SK-MEL-5 (cell line): Measurements from ENCODE around the gene CFAP74. TPM values are rescaled to one million over a fixed set of nuclear protein-coding genes. Genes with fewer than 3 reads are reported as not detected.
A peak's percentile ranks its signal among the peaks of the same experiment; 100 is the strongest.

Source experiments
- DNase-seq: peaks from one replicate; pipeline ENCODE4 v3.0.0-alpha.2; 2016; ENCODE audit warnings: low read depth, low spot score
- in situ Hi-C: cut with HindIII; loops from 2 replicates; pipeline ENCODE4 v1.10.0; 2016; ENCODE audit warnings: low sequenced_read_pairs, high pct_unique_total_duplicates, low pct_unique_long_range_greater_than_20kb
- total RNA-seq: library from RNA; depleted of rRNA; stranded (reverse); fragments of >200 nt; shearing (Covaris generic); gene quantifications from 2 replicates; pipeline ENCODE4 v1.2.3, GENCODE V29; 2014

CFAP74 gene
- total RNA-seq, 1 experiment from 2014 or later, result not detected

DNA sequence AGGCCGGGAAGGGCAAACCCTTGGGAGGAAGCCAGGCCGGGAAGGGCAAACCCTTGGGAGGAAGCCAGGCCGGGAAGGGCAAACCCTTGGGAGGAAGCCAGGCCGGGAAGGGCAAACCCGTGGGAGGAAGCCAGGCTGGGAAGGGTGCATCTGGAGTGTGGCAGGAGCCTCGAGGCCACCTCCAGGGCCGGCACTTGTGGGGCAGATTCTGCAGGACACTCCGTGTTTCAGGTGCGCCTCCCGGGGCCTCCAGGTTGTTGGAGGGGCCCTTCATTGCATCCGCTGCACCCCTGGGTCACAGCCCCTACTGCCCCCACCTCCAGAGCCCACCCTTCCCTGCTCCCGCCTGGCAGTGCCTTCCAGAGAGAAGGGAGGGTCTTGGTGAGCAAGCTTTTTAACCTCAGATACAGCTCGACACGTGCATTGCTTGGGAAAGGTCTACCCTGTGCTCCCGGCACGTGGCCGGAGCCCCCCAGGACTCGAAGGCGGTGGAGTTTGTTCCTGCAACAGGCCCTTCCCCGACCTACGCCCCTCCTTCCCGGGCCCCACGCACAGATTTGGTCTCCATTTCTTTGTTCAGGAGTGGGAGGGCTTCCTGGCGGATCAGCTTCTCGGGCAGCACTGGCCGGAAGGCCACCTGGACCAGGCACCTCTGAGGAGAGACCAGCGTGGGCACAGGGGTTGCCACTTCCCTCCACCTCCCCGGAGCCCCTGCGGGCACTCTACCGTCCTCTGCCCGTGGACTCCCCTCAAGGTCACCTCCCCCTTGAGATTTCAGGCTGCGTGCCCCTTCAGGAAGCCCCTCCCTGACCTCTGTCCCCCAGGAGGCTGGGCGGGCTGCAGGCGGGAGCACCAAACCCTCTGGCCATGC lies 75.1 kb downstream of the CFAP74 start:
- in situ Hi-C loops, result no loop called here
- no peak for DNase-seq

DNA sequence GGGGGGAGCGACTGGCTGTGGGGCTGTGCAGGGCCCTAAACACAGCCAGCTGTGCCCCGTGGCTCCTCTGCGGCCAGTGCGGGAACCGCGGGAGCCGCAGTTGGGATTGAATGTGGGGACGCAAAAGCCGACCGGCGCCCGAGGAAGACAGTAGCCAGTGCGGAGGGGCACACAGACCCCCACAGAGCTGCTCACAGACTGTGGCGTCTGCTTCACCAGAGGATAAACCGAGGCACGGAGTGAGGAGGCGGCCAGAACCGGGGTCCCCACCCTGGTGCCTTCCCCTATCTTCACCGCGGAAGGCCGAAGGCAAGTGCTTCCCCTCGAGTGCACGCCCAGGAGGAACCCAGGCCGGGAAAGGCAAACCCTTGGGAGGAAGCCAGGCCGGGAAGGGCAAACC lies 75.8 kb downstream of the CFAP74 start:
- in situ Hi-C loops, result no loop called here
- DNase-seq, result no peak

DNA sequence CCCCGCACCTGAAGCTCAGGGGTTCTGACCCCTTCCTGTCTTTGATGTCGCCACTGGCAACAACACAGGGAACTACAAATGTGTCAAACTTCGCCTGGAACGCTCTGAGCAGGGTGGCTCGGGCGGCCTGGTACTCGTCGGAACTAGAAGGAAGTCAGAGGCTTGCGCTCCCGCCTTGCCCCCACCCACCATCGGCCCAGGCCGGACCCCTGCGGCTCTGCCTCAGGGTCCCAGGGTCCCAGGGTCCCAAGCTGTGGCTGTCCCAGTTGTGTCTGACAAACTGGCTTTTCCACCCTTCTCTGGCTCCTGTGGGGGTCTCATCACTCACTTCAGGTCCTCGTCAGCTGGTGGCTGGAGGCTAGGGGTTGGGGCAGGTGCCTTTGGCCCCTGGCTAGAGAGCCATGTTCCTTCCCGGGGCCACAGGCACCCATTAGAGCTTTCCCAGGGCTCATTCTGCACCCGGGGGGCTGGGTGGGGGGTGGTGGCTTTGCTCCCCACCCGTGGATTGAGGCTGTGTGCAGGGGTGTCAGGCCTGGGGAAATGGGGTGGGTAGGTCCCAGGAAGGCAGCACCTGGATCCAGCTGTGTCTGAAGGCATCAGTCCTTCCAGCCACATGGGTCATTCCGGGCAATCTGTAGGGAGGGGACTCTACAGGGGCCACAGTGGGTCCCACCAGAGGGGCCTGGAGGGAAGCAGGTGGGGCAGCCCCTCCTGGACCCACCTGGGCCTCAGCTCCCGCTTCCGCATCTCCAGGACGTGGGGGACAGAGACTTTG lies 76.5 kb downstream of the CFAP74 start:
- in situ Hi-C loops, result no loop called here
- DNase-seq, result no peak

DNA sequence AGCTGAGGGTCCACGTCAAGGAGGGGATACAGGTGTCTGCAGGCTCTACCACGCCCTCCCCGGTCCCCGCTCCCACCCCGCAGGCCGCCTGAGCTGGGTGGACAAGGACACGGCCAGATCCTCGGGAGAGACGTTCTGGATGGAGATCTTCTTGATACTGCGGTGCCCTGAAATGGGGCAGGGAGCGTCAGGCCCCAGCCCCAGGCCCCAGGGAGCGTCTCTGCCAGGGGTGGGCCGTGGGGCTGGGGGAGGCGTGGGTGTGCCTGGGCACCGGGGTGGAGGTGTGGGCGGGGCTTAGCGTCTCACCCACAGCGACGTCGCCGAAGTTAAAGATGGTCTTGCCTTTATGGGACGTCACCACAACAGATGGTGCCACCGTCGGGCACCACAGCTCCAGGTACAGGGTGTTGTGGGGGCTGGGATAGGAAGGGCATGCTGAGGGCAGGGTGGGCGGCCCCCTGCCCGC lies 77.2 kb downstream of the CFAP74 start:
- no peak for DNase-seq
- in situ Hi-C loops, result no loop called here

DNA sequence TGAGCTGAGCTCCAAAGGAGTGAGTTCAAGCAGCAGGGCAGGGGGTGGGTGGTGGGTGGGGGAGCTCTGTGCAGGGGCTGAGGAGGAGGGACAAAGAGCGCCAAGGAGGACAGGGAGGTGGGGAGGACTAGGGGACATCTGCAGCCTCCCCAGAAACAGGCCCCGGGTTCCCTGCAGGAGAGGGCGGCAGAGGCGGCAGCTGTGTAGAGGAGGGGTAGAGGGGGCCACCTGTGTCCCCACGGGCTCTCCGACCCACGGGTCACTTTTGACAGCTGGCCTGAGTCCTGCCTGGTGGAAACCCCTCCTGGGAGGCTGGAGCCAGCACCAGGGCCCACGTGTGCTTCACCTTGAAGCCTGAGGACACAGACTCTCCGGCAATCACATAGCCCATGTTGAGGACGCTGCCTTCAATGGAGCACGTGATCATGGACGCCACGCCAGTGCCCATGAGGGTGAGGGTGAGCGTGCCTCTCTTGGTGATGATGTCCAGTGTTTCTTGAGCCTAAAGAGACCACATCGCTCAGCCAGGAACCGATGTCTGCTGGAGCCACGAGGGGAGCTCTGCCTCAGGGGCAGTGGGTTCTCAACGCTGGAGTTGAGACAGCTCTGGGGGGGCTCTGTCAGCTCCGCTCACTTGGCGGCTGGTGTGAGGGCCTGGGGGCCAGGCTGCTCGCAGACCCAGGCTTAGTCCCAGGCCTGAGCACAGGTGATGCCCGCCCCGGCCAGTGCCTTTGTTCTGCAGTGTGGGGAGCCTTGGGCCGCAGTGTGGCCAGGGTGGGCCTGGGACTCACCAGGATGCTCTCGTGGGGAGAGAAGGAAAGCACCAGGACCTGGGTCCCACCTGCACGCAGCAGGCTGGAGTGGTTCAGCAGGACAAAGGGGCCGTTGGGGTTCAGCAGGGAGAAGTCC lies 77.9 kb downstream of the CFAP74 start:
- DNase-seq, result no peak
- in situ Hi-C loops, result no loop called here

DNA sequence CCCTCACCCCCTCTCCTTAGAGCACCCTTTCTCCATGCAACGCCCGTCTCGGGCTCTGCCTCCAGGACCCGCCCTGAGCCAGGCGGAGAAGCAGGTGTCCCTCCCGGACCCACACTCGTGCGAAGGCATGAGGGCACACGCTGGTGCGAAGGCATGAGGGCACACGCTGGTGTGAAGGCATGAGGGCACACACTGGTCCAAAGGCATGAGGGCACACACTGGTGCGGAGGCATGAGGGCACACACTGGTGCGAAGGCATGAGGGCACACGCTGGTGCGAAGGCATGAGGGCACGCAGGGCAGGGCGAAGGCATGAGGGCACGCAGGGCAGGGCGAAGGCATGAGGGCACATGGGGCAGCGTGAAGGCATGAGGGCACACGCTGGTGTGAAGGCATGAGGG lies 78.7 kb downstream of the CFAP74 start:
- in situ Hi-C loops, result no loop called here
- no peak for DNase-seq

DNA sequence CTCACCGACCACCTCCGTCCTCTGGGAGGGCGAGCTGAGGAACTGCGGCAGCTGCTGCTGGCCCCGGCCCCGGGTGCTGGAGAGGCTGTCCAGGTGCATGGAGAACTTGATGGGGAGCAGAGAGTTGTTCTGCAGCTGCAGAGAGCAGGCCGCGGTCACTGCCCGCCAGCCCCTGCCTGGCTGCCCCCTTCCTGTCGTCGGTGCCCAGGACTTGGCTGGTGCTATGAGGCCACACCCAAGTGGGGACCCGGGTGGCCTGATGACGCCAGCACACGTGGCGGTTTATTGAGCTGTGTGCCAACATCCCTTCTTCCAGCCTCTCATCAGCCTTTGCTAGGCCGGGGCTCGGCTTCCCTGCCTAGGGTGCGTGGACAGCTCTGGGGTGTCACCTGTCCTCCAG lies 79.2 kb downstream of the CFAP74 start:
- no peak for DNase-seq
- in situ Hi-C loops, result no loop called here

DNA sequence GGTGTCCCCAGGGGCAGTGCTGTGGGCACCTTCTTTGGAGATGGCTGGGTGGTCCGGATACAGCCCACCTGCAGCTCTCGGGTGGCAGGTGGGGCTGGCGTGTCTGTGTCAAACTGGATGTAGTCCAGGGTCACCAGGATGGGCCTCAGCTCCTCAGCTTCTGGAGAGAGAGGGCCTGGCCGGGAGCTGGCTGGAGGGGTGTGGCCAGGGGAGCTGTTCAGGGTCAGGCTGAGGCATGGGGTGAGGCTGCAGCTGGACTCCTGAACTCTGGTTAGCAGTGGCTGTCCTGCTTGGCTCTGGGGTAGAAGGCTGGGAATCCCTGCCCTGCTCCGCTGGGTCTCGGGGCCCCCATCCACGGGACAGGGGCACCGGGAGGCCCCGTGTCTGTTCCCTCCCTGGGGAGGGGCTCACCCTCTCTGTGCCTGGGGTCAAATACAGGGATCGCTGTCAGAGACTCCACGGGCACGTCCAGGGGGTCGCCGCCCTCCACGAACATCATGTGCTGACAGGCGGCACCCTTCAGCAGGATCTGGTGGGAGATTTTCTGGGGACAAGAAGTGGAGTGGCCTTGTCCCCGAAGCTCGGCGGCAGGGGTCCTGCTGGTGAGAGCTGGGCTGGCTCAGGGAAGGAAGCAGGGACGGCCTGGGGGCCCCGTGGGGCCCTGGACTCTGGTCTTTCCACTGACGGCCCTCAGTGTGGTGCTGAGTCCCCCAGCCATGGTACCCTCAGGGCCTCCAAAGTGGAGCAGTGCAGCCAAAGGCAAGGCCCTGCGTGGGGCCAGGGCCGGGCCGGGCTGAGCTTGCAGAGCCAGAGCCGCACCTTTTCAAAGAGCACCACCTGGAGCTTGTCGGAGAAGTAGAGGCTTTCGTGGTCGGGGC lies 80.4 kb downstream of the CFAP74 start:
- DNase-seq, result no peak
- in situ Hi-C loops, result no loop called here

DNA sequence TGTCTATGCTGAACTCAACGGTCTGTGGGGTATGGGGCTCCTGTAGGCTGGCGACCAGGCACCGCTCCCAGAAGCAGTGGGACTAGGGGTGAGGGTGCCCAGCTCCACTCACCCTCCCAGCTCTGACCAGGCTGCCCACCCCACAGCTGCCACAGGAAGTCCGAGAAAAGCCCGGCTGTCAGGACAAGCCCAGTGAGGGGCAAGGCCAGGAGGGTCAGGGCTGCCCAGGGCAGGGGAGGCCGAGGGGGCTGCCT lies 81.0 kb downstream of the CFAP74 start:
- in situ Hi-C loops, result no loop called here
- no peak for DNase-seq

DNA sequence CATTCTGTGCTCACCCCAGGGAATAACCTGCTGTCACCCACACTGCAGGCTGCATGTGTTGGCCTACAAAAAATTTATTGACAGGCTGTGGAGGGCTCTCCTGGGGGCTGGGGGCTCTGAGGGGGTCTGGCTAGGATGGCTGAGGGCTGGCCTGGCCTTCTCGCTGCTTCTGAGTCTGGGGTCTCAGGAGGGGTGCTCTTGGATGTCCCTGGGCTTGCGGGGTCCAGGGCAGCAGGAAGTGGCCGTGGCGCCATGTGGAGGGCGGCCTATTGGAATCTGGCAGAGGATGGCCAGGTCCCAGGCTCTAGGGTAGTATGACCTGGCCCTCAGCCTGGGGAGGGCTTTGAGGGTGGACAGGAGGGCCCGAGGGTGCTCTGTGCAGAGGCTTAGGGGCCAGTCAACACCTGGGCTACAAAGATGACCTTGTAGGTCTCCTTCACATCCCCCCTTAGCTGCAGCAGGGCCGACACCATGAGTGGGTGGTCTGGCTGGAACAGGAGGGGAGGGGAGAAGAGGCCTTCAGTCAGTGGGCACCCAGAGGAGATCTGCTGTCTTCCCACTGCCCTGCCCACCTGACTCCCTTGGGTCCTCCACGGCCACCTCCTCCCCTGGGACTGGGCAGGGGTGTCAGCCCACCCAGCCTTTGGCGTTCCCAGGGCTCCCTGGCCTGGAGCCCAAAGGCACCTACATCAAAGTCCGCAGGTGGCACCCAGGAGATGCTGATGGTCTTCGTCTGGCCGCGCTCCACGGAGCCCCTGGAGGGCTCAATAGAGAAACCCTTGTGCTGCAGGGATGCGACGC lies 81.5 kb downstream of the CFAP74 start:
- in situ Hi-C loops, result no loop called here
- no peak for DNase-seq

DNA sequence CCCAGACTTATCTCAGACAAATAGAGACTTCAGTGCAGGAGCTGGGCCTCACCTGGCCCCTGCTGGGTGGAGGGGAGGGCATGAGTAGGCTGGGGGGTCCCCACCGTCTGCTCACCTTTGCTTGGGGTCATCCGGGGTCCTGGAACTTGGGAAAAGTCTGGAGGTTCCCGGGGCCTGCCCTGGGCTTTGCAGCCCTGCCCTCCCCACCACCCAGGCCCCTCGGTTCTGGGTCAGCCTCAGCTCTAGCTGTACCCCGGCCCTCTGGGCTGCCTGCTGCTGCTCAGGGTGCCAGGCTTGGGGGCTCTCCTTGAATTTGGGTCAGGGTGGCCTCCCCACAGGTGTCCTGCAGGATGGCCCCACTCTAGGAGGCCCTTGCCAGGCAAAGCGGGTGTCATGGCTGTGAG lies 82.1 kb downstream of the CFAP74 start:
- DNase-seq, result no peak
- in situ Hi-C loops, result no loop called here

DNA sequence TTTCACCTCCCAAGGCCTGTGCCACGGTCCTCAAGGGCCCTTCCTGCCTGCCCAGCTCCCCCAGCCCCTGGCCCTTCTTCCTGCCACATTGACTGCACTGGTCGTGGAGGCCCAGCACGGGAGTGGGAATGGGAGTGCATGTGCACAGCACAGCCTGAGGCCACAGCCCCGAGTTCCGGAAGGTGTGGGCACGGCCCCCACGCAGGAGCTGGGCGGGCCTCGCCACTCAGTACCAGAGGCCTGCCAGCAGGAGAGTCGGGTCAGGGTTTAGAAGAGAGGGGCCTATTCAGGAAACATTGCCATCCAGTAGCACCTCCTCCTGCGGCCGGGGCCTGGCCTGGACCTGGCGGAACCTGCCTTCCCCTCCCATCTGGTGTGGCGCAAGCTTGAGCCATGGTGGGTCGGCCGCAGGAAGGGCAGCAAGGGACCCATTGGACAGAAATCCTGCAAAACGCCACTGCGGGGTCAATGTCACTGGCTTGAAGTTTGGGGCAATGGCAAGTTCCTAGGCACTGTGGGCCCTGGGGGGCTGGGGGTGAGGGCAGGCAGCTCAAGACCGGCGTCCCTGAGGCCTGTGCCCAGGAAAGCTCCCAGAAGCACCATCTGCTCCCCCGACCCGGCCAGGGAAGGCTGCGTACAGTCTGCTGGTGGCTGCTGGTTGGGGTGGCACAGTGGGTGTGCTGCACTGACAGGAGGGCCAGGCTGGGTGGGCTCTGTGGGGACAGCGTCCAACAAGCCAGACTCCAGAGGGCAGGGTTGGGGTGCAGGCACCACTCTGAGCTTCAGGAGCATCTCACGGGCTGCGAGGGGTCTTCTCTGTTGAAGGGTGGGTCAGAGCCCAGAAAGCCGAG lies 82.8 kb downstream of the CFAP74 start:
- in situ Hi-C loops, result no loop called here
- DNase-seq, result no peak

DNA sequence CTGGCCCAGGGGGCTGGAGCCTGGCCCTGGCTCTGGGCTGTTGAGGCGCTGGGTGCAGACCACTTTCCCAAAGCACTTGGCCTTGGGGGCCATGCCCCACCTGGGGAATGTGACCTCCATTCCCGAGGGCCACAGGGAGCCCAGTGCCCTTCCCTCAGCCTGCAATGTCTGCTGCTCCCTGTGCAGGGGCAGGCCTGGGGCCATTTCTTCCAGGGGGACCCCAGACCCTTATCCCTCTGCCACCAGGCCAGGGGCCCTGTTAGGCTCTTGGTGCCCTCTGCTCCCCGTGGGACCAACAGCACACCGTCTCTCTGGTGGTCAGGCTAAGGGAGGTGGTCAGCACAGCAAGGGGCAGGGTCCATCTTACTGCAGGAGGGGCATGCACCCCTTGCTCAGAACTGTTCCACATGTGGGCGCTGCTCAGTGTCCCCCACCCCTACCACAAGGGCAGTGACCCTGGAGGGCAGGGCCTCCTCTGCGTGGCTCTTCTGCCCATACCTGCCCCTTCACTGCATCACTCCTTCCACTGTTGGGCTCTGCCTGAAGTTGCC lies 83.5 kb downstream of the CFAP74 start:
- in situ Hi-C loops, result no loop called here
- DNase-seq, result no peak

DNA sequence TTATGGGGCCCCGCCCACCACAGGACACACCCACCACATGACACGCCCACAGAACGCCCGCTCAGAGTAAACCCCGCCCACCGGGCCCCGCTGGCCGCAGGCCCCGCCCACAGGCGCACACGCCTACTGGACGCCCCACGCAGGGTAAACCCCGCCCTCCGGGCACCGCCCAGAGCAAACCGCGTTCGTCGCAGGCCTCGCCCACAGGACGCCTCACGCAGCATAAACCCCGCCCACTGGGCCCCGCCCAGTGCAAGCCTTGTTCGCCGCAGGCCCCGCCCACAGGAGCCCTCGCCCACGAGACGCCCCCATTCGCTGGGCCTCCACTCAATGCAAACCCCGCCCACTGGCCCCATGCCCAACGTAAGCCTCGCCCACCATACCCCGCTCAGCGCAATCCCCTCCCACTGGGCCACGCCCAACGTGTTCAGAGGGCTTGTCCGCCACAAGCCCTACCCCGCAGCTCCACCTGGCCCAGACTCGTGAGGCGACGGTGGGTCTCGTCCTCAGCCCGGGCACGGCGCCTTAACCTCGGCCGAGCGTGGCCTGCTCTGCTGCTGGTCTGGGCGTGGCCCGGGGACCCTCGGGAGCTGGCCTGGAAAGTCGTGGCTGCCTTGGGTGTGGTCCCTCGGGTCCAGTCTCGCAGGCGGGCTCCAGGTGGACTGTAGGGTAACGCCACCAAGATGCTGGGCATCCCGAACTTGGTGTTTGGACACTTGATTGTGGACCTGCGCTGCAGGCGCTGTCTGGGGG lies 84.1 kb downstream of the CFAP74 start:
- peak; percentile 95 for DNase-seq
- in situ Hi-C loops, result no loop called here

DNA sequence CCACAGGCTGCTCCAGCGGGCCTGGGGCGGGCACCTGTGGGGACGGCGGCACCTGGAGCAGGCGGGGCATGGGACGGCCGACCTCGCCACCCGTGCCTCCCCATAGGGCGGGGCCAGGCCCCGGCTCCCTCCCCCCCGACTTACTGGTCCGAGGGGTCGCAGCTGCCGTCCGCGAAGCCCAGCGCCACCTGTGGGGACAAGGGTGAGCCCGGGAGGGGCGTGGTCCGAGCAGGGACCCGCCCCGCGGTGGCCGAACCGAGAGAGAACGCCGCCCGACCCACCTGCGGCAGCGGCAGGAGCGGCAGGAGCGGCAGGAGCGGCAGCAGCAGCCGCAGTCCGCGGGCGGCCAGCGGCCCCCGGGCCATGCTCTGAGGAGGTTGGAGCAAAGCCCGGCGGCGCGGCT lies 84.7 kb downstream of the CFAP74 start, which contains the start of gene TMEM52:
TSS of gene TMEM52 (minus strand) at position 379 of the 403 bp plus-strand sequence. CDS start at position 365, 14 bp downstream.
- no peak for DNase-seq
- in situ Hi-C loops, result no loop called here
